Measurements from ENCODE around the gene IL17A. TPM values are rescaled to one million over a fixed set of nuclear protein-coding genes. Genes with fewer than 3 reads are reported as not detected.

The IL17A gene
- total RNA-seq, 4 donors from 2014 or later, result not detected

DNA sequence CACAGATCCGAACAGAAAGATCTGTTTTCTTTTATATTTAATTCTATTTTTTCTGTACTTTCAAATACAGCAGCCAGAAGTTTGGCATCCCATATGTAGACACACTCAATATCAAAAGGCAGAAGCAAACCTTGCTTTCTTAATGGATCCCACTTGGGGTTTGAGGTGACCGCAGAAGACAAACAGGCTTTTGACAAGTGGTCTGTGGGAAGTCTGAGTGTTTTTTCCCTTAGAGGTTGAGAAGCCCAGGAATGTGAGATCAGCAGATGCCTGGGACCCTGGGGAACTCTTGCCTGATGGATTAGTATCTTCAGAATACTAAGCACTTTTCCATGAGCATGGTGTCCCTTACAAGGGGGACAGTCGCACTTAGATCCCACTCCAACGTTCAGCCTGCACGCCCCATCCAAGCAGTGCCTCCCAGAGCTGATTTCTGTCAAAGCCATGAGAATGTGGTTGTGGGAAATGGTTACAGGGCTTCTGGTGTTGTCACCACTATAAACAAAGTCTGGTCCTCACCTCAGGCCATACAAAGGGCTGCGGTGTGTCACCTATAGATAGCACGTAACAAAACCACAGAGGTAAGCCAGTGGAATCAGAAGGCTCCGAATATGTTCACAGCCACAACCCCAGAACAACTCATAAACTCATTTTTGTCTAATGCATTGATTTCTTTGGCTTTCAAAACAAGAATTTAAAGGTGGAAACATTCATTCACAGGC is 45.4 kb downstream of the IL17A start:
- 79 to 87% methylated on average over 8 of the region's 8 CpGs for WGBS, 2 donors
- intact Hi-C loops (cut with DNase I; ENCODE audit: low total_unique reads), result no loop called here
- DNase-seq (ENCODE audit: low spot score in 2 of 2), result no peak
- TF ChIP-seq POLR2A (IDR thresholded peaks at IDR 0.05) (no peak), CTCF (IDR thresholded peaks at IDR 0.05) (no peak)
- H3K4me3 ChIP-seq (ENCODE audit: low read depth, poor library complexity, severe bottlenecking), result no peak overlapping the region

DNA sequence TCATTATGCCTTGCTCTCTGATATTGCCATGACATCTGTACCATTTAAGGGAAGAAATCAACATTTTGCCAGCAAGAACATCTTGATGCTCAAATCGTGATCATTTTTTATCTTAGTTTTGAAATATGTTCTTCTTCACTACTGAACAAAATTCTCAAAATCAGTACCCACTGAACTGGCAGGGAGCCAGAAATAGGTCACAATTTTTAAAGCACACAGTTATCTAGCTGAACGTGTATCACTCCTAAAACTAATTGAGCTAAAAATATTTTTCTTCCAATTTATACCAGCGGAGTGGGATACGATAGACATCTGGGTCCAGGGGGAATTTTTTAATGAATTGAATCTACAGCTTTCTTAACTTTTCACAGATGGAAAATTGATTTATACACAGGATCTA is 46.8 kb downstream of the IL17A start:
- intact Hi-C loops (cut with DNase I; ENCODE audit: low total_unique reads), result no loop called here
- TF ChIP-seq POLR2A (IDR thresholded peaks at IDR 0.05), result no peak
- no peak for TF ChIP-seq CTCF (IDR thresholded peaks at IDR 0.05)
- no peak overlapping the region for H3K4me3 ChIP-seq (ENCODE audit: low read depth, poor library complexity, severe bottlenecking)
- DNase-seq (ENCODE audit: low spot score in 2 of 2), result no peak
- 61 to 67% methylated on average over 4 of the region's 4 CpGs for WGBS, 2 donors

- H3K4me3 ChIP-seq (ENCODE audit: low read depth, poor library complexity, severe bottlenecking), result no peak overlapping the region
Observed at GRCh38 chr6:52233975-52234823, 48.0 kb downstream of the IL17A start.

More at GRCh38 chr6:52233975-52234823, 48.0 kb downstream of the IL17A start:
- DNase-seq (ENCODE audit: low spot score in 2 of 2), result no peak
- TF ChIP-seq POLR2A (IDR thresholded peaks at IDR 0.05) (no peak), CTCF (IDR thresholded peaks at IDR 0.05) (no peak)
- intact Hi-C loops (cut with DNase I; ENCODE audit: low total_unique reads), result no loop called here
- WGBS, 2 donors, result 43 to 44% methylated on average over 15 of the region's 15 CpGs

MicroRNAs encoded within 50 kb of the gene (microRNA counts, 767-probe panel; counts per million panel counts)
- microRNA hsa-miR-133b (0 to 358 counts per million in 2 donors), microRNA hsa-miR-206 (0 to 358 counts per million in 2 donors)

Small RNA genes lying within 50 kb of the gene (microRNA-seq; reads per million reads assigned to microRNA genes)
- gene MIR133B (ENCODE audit: borderline number of aligned reads in 1 of 2, borderline replicate concordance in 2 of 2) (0 reads per million in 2 donors), gene MIR206 (ENCODE audit: borderline number of aligned reads in 1 of 2, borderline replicate concordance in 2 of 2) (12.9 to 28.3 reads per million in 2 donors)

Other genes starting within 250 kb of the IL17A start
- under 1 TPM in 3 of 4 donors, not detected in 1; 0.04 to 0.32 (median 0.22) TPM for gene PKHD1, start 98.8 kb upstream of the IL17A start, total RNA-seq
- not detected for gene IL17F, start 58.1 kb downstream of the IL17A start, total RNA-seq
- gene MCM3, start 98.4 kb downstream of the IL17A start, total RNA-seq, result 10 to 100 TPM; 17.8 to 33.6 (median 25.3) TPM
- 1 to 10 TPM; 1.6 to 4.3 (median 2.1) TPM for gene PAQR8, start 175.8 kb downstream of the IL17A start, total RNA-seq
- 10 to 100 TPM; 12.2 to 22.8 (median 18.1) TPM for gene EFHC1, start 234.0 kb downstream of the IL17A start, total RNA-seq

Measured in lower leg skin (tissue), 4 donors.